Measurements from ENCODE around the gene RPS6KA1.

DNA sequence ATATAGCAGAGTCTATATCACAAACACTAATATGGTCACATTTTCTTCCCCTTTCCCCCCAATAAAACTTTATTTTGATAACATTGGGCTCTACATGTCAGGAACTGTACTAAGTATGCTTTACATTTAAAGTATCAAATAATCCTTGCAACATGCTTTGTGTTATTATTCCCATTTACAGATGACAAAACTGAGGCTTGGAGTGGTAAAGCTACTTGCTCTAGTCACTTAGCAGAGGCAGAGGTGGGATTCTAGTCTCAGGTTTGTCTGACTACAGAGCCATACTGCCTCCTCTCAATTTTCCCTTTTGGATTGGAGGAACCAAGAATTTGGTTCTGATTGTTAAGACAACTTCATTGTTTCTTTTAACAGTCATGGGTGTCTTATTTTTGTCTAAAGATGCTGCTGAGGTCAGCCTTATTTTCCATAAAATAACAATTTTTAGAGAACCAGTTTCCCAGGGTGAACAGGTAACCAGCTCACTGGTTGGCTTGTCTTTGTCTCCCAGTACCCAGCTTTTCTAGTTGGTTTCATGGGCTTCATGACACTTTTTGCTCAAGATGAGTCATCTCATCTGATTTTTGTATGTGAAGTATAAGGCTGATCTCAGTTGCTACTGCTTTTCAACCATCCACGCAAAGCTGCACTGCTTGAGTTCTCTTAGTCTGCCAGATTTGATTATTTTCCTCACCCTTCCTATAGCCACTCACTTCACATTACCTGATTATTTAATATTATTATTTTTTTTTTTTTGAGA is 85.3 kb downstream of the RPS6KA1 start:
- TF ChIP-seq, protein P1, sequence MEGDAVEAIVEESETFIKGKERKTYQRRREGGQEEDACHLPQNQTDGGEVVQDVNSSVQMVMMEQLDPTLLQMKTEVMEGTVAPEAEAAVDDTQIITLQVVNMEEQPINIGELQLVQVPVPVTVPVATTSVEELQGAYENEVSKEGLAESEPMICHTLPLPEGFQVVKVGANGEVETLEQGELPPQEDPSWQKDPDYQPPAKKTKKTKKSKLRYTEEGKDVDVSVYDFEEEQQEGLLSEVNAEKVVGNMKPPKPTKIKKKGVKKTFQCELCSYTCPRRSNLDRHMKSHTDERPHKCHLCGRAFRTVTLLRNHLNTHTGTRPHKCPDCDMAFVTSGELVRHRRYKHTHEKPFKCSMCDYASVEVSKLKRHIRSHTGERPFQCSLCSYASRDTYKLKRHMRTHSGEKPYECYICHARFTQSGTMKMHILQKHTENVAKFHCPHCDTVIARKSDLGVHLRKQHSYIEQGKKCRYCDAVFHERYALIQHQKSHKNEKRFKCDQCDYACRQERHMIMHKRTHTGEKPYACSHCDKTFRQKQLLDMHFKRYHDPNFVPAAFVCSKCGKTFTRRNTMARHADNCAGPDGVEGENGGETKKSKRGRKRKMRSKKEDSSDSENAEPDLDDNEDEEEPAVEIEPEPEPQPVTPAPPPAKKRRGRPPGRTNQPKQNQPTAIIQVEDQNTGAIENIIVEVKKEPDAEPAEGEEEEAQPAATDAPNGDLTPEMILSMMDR (conservative IDR thresholded peaks at IDR 0.05 in 1 of 2, IDR thresholded peaks at IDR 0.05 in 1 of 2; ENCODE audit: extremely low read depth in 1 of 2, insufficient read depth in 1 of 2, low read depth in 1 of 2, low read length in 2 of 2) = no peak
- no peak for TF ChIP-seq EZH2 (IDR thresholded peaks at IDR 0.05; ENCODE audit: borderline replicate concordance, low read length)
